ENCODE measurements around the gene HIP1.

Gene HIP1

GRCh38 chr7:75546237-75547015 lies 192.3 kb downstream of the HIP1 start:
- TF ChIP-seq, protein P1, sequence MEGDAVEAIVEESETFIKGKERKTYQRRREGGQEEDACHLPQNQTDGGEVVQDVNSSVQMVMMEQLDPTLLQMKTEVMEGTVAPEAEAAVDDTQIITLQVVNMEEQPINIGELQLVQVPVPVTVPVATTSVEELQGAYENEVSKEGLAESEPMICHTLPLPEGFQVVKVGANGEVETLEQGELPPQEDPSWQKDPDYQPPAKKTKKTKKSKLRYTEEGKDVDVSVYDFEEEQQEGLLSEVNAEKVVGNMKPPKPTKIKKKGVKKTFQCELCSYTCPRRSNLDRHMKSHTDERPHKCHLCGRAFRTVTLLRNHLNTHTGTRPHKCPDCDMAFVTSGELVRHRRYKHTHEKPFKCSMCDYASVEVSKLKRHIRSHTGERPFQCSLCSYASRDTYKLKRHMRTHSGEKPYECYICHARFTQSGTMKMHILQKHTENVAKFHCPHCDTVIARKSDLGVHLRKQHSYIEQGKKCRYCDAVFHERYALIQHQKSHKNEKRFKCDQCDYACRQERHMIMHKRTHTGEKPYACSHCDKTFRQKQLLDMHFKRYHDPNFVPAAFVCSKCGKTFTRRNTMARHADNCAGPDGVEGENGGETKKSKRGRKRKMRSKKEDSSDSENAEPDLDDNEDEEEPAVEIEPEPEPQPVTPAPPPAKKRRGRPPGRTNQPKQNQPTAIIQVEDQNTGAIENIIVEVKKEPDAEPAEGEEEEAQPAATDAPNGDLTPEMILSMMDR (IDR thresholded peaks at IDR 0.05; ENCODE audit: control extremely low read depth, extremely low read depth, low read depth, missing control alignments) = no peak
- no peak for DNase-seq (ENCODE audit: extremely low spot score)
- ChIA-PET POLR2A (no interaction called here), CTCF (interaction anchor here (1.8 kb wide), 1 partner anchor 11 kb away, joined by 4 read pairs; no protein-coding TSS in a partner anchor)

DNA sequence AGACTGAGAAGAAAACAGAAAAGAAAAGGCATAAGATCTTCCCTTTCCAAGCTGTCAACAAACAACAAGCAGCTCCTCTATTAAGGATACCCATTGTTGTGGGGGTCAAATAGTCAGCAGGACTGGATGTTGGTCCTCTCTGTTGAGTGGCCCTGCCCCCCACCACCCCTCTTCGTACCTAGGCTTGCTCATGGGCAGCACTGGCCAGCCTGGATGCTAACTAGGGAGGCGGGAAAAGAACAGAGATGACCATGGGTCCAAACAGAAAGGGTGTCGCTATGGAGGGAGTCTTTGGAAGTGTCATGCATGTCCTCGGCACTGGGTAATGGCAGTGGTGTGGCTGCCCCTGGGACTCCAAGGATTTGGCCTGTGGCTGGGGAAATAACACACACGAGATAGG lies 201.0 kb downstream of the HIP1 start:
- POLR2A ChIA-PET = no interaction called here
- CTCF ChIA-PET = no interaction called here
- no peak for DNase-seq (ENCODE audit: extremely low spot score)
- TF ChIP-seq, protein P1 (IDR thresholded peaks at IDR 0.05; ENCODE audit: control extremely low read depth, extremely low read depth, low read depth, missing control alignments) = no peak

- no peak for DNase-seq (ENCODE audit: extremely low spot score)
- ChIA-PET POLR2A (no interaction called here), CTCF (no interaction called here)
- TF ChIP-seq, protein P1 (IDR thresholded peaks at IDR 0.05; ENCODE audit: control extremely low read depth, extremely low read depth, low read depth, missing control alignments) = no peak
Measured at GRCh38 chr7:75536940-75537538, 201.7 kb downstream of the HIP1 start.

- TF ChIP-seq, protein P1 (IDR thresholded peaks at IDR 0.05; ENCODE audit: control extremely low read depth, extremely low read depth, low read depth, missing control alignments) = no peak
- DNase-seq (ENCODE audit: extremely low spot score) = no peak
- ChIA-PET CTCF (no interaction called here), POLR2A (no interaction called here)
Measured at GRCh38 chr7:75536491-75536890, 202.2 kb downstream of the HIP1 start.

GRCh38 chr7:75534727-75535307 lies 203.9 kb downstream of the HIP1 start:
- TF ChIP-seq, protein P1 (IDR thresholded peaks at IDR 0.05; ENCODE audit: control extremely low read depth, extremely low read depth, low read depth, missing control alignments) = no peak
- CTCF ChIA-PET = interaction anchor here (1.3 to 1.7 kb wide), 2 partner anchors 12 to 228 kb away, joined by 4 to 5 read pairs; no protein-coding TSS in a partner anchor
- DNase-seq (ENCODE audit: extremely low spot score) = peak; percentile 77

DNA sequence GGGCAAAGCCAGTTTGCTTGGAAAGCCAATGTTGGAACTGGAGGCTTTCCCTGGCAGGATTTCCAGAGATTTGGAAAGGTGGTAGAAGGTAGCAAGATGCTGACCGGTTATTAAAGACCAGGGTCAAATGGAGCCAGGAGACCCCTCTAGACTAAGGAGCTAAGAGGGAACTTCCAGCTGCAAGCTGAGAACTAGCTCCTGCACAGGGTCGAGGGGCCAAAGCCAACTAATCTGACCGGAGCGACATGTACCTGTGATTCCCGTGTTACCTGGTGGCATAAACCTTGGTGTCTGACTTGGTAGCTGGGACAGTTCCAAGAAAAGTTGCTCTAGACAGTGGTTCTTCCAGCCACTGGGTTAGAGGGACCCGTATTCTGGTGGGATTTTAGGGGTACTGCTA lies 204.8 kb downstream of the HIP1 start:
- CTCF ChIA-PET = interaction anchor here (1.7 kb wide), 1 partner anchor 228 kb away, joined by 5 read pairs; no protein-coding TSS in a partner anchor
- POLR2A ChIA-PET = interaction anchor here (0.6 kb wide), 1 partner anchor 876 kb away, joined by 11 read pairs; the partner anchor contains the start of gene GTF2I
- no peak for DNase-seq (ENCODE audit: extremely low spot score)
- TF ChIP-seq, protein P1 (IDR thresholded peaks at IDR 0.05; ENCODE audit: control extremely low read depth, extremely low read depth, low read depth, missing control alignments) = no peak

More at GRCh38 chr7:75534727-75535307, 203.9 kb downstream of the HIP1 start:
- POLR2A ChIA-PET = no interaction called here
